K562 (cell line): ENCODE measurements around the gene AS3MT. TPM values are rescaled to one million over a fixed set of nuclear protein-coding genes. Genes with fewer than 3 reads are reported as not detected.

Source experiments
- ATF7 ChIP-seq: fragments of 450-650 bp; IDR thresholded peaks from 2 replicates; pipeline ENCODE4 v1.7.1; 2014; ENCODE audit warnings: mild to moderate bottlenecking, moderate library complexity
- CBX5 ChIP-seq: IDR thresholded peaks from 2 replicates; pipeline ENCODE4 v1.6.1; 2014; ENCODE audit warnings: low read depth, borderline replicate concordance
- COPS2 ChIP-seq: fragments of 450-650 bp; conservative IDR thresholded peaks from 2 replicates; pipeline ENCODE4 v1.6.1; 2016; ENCODE audit warnings: mild to moderate bottlenecking, moderate library complexity
- CREB3L1 ChIP-seq: fragments of 450-650 bp; IDR thresholded peaks from 2 replicates; pipeline ENCODE4 v1.6.1; 2014; ENCODE audit warnings: low read depth, mild to moderate bottlenecking, moderate library complexity, borderline replicate concordance
- GTF2E2 ChIP-seq: fragments of 200-800 bp; sonication (Bioruptor generic); IDR thresholded peaks from 2 replicates; pipeline ENCODE4 v1.6.1; 2016; ENCODE audit warnings: missing genetic modification characterization, missing compliant biosample characterization
- HDAC8 ChIP-seq: fragments of 450-650 bp; IDR thresholded peaks from 2 replicates; pipeline ENCODE4 v1.6.1; 2016; ENCODE audit warnings: mild to moderate bottlenecking, missing genetic modification characterization, moderate library complexity, missing compliant biosample characterization
- KDM4B ChIP-seq, 2 experiments: fragments of 450-650 bp in 1 of 2; sonication (generic) in 1 of 2; IDR thresholded peaks; 2 replicates each; pipeline ENCODE4 v1.6.1; 2016 to 2017; ENCODE audit warnings: borderline replicate concordance in 2 of 2, antibody characterized with exemption in 1 of 2, low read depth in 1 of 2, mild to moderate bottlenecking in 1 of 2
- MEF2A ChIP-seq: IDR thresholded peaks from 2 replicates; pipeline ENCODE4 v1.6.1; 2011; ENCODE audit warnings: low read depth, mild to moderate bottlenecking, low read length, moderate library complexity; ENCODE audit not compliant: control insufficient read depth
- NRF1 ChIP-seq, 2 experiments: fragments of 450-650 bp; IDR thresholded peaks in 1 of 2; conservative IDR thresholded peaks in 1 of 2; 2 replicates each; pipeline ENCODE4 v1.6.1; 2014; ENCODE audit warnings: mild to moderate bottlenecking in 2 of 2
- PREB ChIP-seq: sonication (generic); formaldehyde crosslinking; IDR thresholded peaks from 2 replicates; pipeline ENCODE4 v1.8.1; 2023; ENCODE audit warnings: mild to moderate bottlenecking, missing genetic modification reagents
- RBM22 ChIP-seq: fragments of 200-400 bp; formaldehyde crosslinking; IDR thresholded peaks from 2 replicates; pipeline ENCODE4 v1.6.1; 2018; ENCODE audit warnings: low read length, low read depth; ENCODE audit not compliant: poor library complexity, severe bottlenecking
- SNIP1 ChIP-seq: fragments of 450-650 bp; IDR thresholded peaks from 2 replicates; pipeline ENCODE4 v1.7.1; 2017; ENCODE audit warnings: low read depth, mild to moderate bottlenecking
- TAF9B ChIP-seq: fragments of 450-650 bp; IDR thresholded peaks from 2 replicates; pipeline ENCODE4 v1.6.1; 2018; ENCODE audit warnings: mild to moderate bottlenecking; ENCODE audit not compliant: partially characterized antibody
- TSC22D4 ChIP-seq: fragments of 450-650 bp; IDR thresholded peaks from 2 replicates; pipeline ENCODE4 v1.6.1; 2016; ENCODE audit warnings: missing genetic modification characterization, missing biosample characterization, control low read depth
- ZNF121 ChIP-seq: sonication (generic); formaldehyde crosslinking; conservative IDR thresholded peaks from 2 replicates; pipeline ENCODE4 v1.8.0; 2022; ENCODE audit warnings: missing genetic modification reagents
- ZNF76 ChIP-seq: fragments of 250-450 bp; sonication (Bioruptor Pico); IDR thresholded peaks from 2 replicates; pipeline ENCODE4 v1.4.0; 2020; ENCODE audit warnings: mild to moderate bottlenecking, moderate library complexity, borderline replicate concordance
- polyA plus RNA-seq, 8 experiments: library from polyadenylated mRNA; depleted of rRNA in 4 of 8; stranded (reverse) in 5 of 8; unstranded in 3 of 8; fragments of >200 nt; fragmentation: Nextera tagmentation in 2 of 8; fragmentation: Illumina TruSeq in 1 of 8; extraction: Ambion mirVana in 2 of 8; extraction: Trizol in 1 of 8; gene quantifications; 2 replicates each; pipeline versions ENCODE4 v1.2.1 to v1.2.3, GENCODE V29; 2011 to 2014; ENCODE audit warnings: inconsistent platforms in 1 of 8, missing spikeins in 1 of 8
- total RNA-seq, 7 experiments: library from RNA; depleted of rRNA in 6 of 7; stranded (reverse); fragments of >200 nt in 6 of 7; fragmentation: Illumina TruSeq in 2 of 7; extraction: Trizol in 2 of 7; gene quantifications; 2 replicates each; pipeline versions ENCODE4 v1.2.1 to v1.2.3, GENCODE V29; 2011 to 2021; ENCODE audit warnings: low replicate concordance in 1 of 7
- TF ChIP-seq, protein P1 (sequence below): sonication (generic); formaldehyde crosslinking; IDR thresholded peaks from 2 replicates; pipeline ENCODE4 v1.8.0; 2022; ENCODE audit warnings: mild to moderate bottlenecking, missing genetic modification reagents
- TF ChIP-seq, protein P2 (sequence below): fragments of 200-800 bp; sonication (Bioruptor generic); IDR thresholded peaks from 2 replicates; pipeline ENCODE4 v1.6.1; 2017; ENCODE audit warnings: missing genetic modification characterization, missing compliant biosample characterization

AS3MT gene
- total and polyA plus RNA-seq, 9 of the 15 experiments (the other 6 are each of a cell fraction or from before 2014, with no cell fraction given): 0.04 to 0.33 (median 0.19) TPM; not detected in 2

GRCh38 chr10:102927311-102928010 is 58.2 kb downstream of the AS3MT start (continued):
- TF ChIP-seq, protein P1, sequence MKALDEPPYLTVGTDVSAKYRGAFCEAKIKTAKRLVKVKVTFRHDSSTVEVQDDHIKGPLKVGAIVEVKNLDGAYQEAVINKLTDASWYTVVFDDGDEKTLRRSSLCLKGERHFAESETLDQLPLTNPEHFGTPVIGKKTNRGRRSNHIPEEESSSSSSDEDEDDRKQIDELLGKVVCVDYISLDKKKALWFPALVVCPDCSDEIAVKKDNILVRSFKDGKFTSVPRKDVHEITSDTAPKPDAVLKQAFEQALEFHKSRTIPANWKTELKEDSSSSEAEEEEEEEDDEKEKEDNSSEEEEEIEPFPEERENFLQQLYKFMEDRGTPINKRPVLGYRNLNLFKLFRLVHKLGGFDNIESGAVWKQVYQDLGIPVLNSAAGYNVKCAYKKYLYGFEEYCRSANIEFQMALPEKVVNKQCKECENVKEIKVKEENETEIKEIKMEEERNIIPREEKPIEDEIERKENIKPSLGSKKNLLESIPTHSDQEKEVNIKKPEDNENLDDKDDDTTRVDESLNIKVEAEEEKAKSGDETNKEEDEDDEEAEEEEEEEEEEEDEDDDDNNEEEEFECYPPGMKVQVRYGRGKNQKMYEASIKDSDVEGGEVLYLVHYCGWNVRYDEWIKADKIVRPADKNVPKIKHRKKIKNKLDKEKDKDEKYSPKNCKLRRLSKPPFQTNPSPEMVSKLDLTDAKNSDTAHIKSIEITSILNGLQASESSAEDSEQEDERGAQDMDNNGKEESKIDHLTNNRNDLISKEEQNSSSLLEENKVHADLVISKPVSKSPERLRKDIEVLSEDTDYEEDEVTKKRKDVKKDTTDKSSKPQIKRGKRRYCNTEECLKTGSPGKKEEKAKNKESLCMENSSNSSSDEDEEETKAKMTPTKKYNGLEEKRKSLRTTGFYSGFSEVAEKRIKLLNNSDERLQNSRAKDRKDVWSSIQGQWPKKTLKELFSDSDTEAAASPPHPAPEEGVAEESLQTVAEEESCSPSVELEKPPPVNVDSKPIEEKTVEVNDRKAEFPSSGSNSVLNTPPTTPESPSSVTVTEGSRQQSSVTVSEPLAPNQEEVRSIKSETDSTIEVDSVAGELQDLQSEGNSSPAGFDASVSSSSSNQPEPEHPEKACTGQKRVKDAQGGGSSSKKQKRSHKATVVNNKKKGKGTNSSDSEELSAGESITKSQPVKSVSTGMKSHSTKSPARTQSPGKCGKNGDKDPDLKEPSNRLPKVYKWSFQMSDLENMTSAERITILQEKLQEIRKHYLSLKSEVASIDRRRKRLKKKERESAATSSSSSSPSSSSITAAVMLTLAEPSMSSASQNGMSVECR (CRISPR knock-in tag): no peak
- TF ChIP-seq PREB (CRISPR knock-in tag) (no peak), TAF9B (no peak), TSC22D4 (tag) (no peak), GTF2E2 (no peak), ZNF121 (CRISPR knock-in tag) (no peak), CBX5 (no peak), SNIP1 (no peak), HDAC8 (no peak), NRF1 (conservative IDR thresholded peaks at IDR 0.05 in 1 of 2, IDR thresholded peaks at IDR 0.05 in 1 of 2) (no peak), KDM4B (IDR thresholded peaks at IDR 0.05; ENCODE audit: borderline replicate concordance in 2 of 2, low read depth in 1 of 2) (no peak), RBM22 (no peak), ZNF76 (CRISPR knock-in tag) (no peak), CREB3L1 (no peak), COPS2 (no peak), MEF2A (no peak), ATF7 (0 out of 2 replicates have a peak, but pooled peaks have one; percentile 34)
- TF ChIP-seq, protein P2, sequence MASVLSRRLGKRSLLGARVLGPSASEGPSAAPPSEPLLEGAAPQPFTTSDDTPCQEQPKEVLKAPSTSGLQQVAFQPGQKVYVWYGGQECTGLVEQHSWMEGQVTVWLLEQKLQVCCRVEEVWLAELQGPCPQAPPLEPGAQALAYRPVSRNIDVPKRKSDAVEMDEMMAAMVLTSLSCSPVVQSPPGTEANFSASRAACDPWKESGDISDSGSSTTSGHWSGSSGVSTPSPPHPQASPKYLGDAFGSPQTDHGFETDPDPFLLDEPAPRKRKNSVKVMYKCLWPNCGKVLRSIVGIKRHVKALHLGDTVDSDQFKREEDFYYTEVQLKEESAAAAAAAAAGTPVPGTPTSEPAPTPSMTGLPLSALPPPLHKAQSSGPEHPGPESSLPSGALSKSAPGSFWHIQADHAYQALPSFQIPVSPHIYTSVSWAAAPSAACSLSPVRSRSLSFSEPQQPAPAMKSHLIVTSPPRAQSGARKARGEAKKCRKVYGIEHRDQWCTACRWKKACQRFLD (CRISPR knock-in tag): no peak
